SK-N-SH treated with all-trans-retinoic acid at 6 μM for 48 hours (cell line): ENCODE measurements around the gene SPEN.

Source experiments
- ATAC-seq: fragments of 200-7000 bp; cut with Tn5 transposase; 3 replicates; pipeline ENCODE4 v1.9.1; 2020; ENCODE audit warnings: mild to moderate bottlenecking, moderate library complexity
- ARNTL ChIP-seq: fragments of 450-650 bp; formaldehyde crosslinking; IDR thresholded peaks from 2 replicates; pipeline ENCODE4 v1.5.0; 2020; ENCODE audit warnings: low read depth, mild to moderate bottlenecking, moderate library complexity, borderline replicate concordance
- BACH2 ChIP-seq: fragments of 250-450 bp; sonication (Bioruptor Pico); IDR thresholded peaks from 2 replicates; pipeline ENCODE4 v1.9.0; 2021; ENCODE audit warnings: mild to moderate bottlenecking, borderline replicate concordance
- CREB5 ChIP-seq: fragments of 250-450 bp; sonication (Bioruptor Pico); IDR thresholded peaks from 2 replicates; pipeline ENCODE4 v1.5.1; 2020; ENCODE audit warnings: low read depth, mild to moderate bottlenecking, moderate library complexity
- CSDC2 ChIP-seq: fragments of 250-450 bp; sonication (Bioruptor Pico); IDR thresholded peaks from 2 replicates; pipeline ENCODE4 v1.5.0; 2020; ENCODE audit warnings: mild to moderate bottlenecking, moderate library complexity
- CSRNP3 ChIP-seq: fragments of 250-450 bp; sonication (Bioruptor Pico); IDR thresholded peaks from 2 replicates; pipeline ENCODE4 v1.5.1; 2021; ENCODE audit warnings: mild to moderate bottlenecking, moderate library complexity
- ESRRG ChIP-seq: fragments of 250-450 bp; sonication (Bioruptor Pico); IDR thresholded peaks from 2 replicates; pipeline ENCODE4 v1.6.1; 2021; ENCODE audit warnings: mild to moderate bottlenecking
- GLIS3 ChIP-seq: fragments of 250-450 bp; sonication (Bioruptor Pico); IDR thresholded peaks from 2 replicates; pipeline ENCODE4 v1.5.0; 2020; ENCODE audit warnings: mild to moderate bottlenecking, moderate library complexity
- ISL1 ChIP-seq: fragments of 250-450 bp; sonication (Bioruptor Pico); IDR thresholded peaks from 2 replicates; pipeline ENCODE4 v2.1.2; 2022; ENCODE audit warnings: mild to moderate bottlenecking, moderate library complexity
- OSR1 ChIP-seq: fragments of 250-450 bp; sonication (Bioruptor Pico); IDR thresholded peaks from 2 replicates; pipeline ENCODE4 v1.8.0; 2022; ENCODE audit warnings: moderate library complexity, mild to moderate bottlenecking, inconsistent platforms
- PPARA ChIP-seq: fragments of 250-450 bp; sonication (Bioruptor Pico); IDR thresholded peaks from 2 replicates; pipeline ENCODE4 v1.5.0; 2020; ENCODE audit warnings: mild to moderate bottlenecking, borderline replicate concordance
- TCF4 ChIP-seq: fragments of 250-450 bp; sonication (Bioruptor Pico); IDR thresholded peaks from 2 replicates; pipeline ENCODE4 v1.8.0; 2021; ENCODE audit warnings: mild to moderate bottlenecking, moderate library complexity, borderline replicate concordance
- TOX ChIP-seq: fragments of 250-450 bp; sonication (Bioruptor Pico); IDR thresholded peaks from 2 replicates; pipeline ENCODE4 v1.8.0; 2021; ENCODE audit warnings: mild to moderate bottlenecking, moderate library complexity, borderline replicate concordance
- TSHZ2 ChIP-seq: fragments of 250-450 bp; sonication (Bioruptor Pico); IDR thresholded peaks from 2 replicates; pipeline ENCODE4 v1.5.0; 2020; ENCODE audit warnings: mild to moderate bottlenecking, moderate library complexity
- ZC3H10 ChIP-seq: fragments of 250-450 bp; sonication (Bioruptor Pico); IDR thresholded peaks from 2 replicates; pipeline ENCODE4 v1.5.1; 2021; ENCODE audit warnings: mild to moderate bottlenecking, moderate library complexity
- ZFP3 ChIP-seq: fragments of 250-450 bp; sonication (Bioruptor Pico); IDR thresholded peaks from 2 replicates; pipeline ENCODE4 v1.5.0; 2020; ENCODE audit warnings: mild to moderate bottlenecking, moderate library complexity
- ZFP30 ChIP-seq: fragments of 450-650 bp; formaldehyde crosslinking; IDR thresholded peaks from 2 replicates; pipeline ENCODE4 v1.5.0; 2022; ENCODE audit warnings: mild to moderate bottlenecking, moderate library complexity
- TF ChIP-seq, protein P1 (sequence below): fragments of 250-450 bp; sonication (Bioruptor Pico); IDR thresholded peaks from 2 replicates; pipeline ENCODE4 v1.8.0; 2021; ENCODE audit warnings: low read depth, mild to moderate bottlenecking, moderate library complexity, borderline replicate concordance

The SPEN gene

GRCh38 chr1:15802234-15802965 is 45.1 kb upstream of the SPEN start:
- no peak for ATAC-seq
- TF ChIP-seq BACH2 (CRISPR knock-in tag) (no peak), ZFP30 (no peak), TCF4 (no peak), ISL1 (CRISPR knock-in tag) (no peak), PPARA (CRISPR knock-in tag) (no peak)

GRCh38 chr1:15803380-15803779 is 44.1 kb upstream of the SPEN start:
- TF ChIP-seq ZC3H10 (CRISPR knock-in tag) (no peak), ESRRG (CRISPR knock-in tag) (no peak), TSHZ2 (CRISPR knock-in tag) (no peak), CSRNP3 (CRISPR knock-in tag) (no peak), CREB5 (no peak), ZFP3 (CRISPR knock-in tag) (no peak), GLIS3 (CRISPR knock-in tag) (no peak), BACH2 (CRISPR knock-in tag) (no peak), PPARA (CRISPR knock-in tag) (no peak), ARNTL (no peak), TOX (CRISPR knock-in tag) (no peak)
- TF ChIP-seq, protein P1, sequence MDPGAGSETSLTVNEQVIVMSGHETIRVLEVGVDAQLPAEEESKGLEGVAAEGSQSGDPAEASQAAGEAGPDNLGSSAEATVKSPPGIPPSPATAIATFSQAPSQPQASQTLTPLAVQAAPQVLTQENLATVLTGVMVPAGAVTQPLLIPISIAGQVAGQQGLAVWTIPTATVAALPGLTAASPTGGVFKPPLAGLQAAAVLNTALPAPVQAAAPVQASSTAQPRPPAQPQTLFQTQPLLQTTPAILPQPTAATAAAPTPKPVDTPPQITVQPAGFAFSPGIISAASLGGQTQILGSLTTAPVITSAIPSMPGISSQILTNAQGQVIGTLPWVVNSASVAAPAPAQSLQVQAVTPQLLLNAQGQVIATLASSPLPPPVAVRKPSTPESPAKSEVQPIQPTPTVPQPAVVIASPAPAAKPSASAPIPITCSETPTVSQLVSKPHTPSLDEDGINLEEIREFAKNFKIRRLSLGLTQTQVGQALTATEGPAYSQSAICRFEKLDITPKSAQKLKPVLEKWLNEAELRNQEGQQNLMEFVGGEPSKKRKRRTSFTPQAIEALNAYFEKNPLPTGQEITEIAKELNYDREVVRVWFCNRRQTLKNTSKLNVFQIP (CRISPR knock-in tag) = no peak
- ATAC-seq = no peak

DNA sequence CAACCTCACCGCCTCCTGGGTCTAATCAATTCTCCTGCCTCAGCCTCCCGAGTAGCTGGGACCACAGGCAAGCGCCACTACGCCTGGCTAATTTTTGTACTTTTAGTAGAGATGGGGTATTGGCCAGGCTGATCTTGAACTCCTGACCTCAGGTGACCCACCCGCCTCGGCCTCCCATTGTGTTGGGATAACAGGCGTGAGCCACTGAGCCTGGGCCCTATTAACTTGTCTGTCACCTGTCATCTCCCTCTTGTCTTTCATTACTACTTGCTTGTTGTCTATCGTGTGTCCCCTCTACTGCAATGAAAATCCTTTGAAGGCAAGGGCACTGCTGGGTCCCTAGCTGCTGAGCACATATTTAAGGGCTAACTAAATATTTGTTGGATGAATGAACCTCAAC is 43.4 kb upstream of the SPEN start:
- TF ChIP-seq CSDC2 (CRISPR knock-in tag) (no peak), ZC3H10 (CRISPR knock-in tag) (no peak), BACH2 (CRISPR knock-in tag) (no peak), TCF4 (no peak), GLIS3 (CRISPR knock-in tag) (no peak), TOX (CRISPR knock-in tag) (no peak), ARNTL (no peak), CREB5 (no peak), ZFP3 (CRISPR knock-in tag) (no peak), ESRRG (CRISPR knock-in tag) (no peak), OSR1 (CRISPR knock-in tag) (no peak), CSRNP3 (CRISPR knock-in tag) (no peak), PPARA (CRISPR knock-in tag) (no peak)
- TF ChIP-seq, protein P1 (CRISPR knock-in tag) = no peak
- no peak for ATAC-seq
